Omental fat pad (tissue), 4 donors: Measurements from ENCODE around the gene SEMA3A. TPM values are rescaled to one million over a fixed set of nuclear protein-coding genes. Genes with fewer than 3 reads are reported as not detected.
A peak's percentile ranks its signal among the peaks of the same experiment; 100 is the strongest.
"Not testable (repeated sequence)": the region's sequence is repeated elsewhere in the genome, so short reads cannot be mapped to it uniquely, and the experiment has no call there.

Experiments used
- ATAC-seq: fragments of 150-250 bp; one replicate; pipeline ENCODE4 v1.9.1; 2016; ENCODE audit warnings: mild to moderate bottlenecking, moderate library complexity; ENCODE audit not compliant: low FRiP score
- DNase-seq: peaks from one replicate; pipeline ENCODE4 v3.0.0-alpha.2; 2019; ENCODE audit warnings: low spot score
- CTCF ChIP-seq, 3 donors: fragments of 450-650 bp; IDR thresholded peaks; one replicate each; pipeline ENCODE4 v1.5.1; 2016 to 2017; ENCODE audit warnings: antibody characterized with exemption in 3 of 3, mild to moderate bottlenecking in 3 of 3, moderate library complexity in 2 of 3
- total RNA-seq, 4 donors: library from RNA; depleted of rRNA; stranded (reverse); fragments of >200 nt; gene quantifications; one replicate each; pipeline ENCODE4 v1.1.0, GENCODE V29; 2016

Gene SEMA3A
- 10 to 100 TPM in 1 of 4 donors, 1 to 10 TPM in 3; 4.3 to 11.4 (median 7.4) TPM for total RNA-seq

GRCh38 chr7:84194484-84195271, at the start of gene SEMA3A:
SEMA3A (minus strand) TSS chr7:84194789; CDS start chr7:84194586, 203 bp downstream.
- DNase-seq (peak; percentile 22), ATAC-seq (peak; percentile 79)
- TF ChIP-seq CTCF (IDR thresholded peaks at IDR 0.05) = no peak

GRCh38 chr7:84243037-84243436, 48.4 kb upstream of the SEMA3A start:
- not testable (repeated sequence) for DNase-seq, ATAC-seq

- DNase-seq (no peak), ATAC-seq (no peak)
- TF ChIP-seq CTCF (IDR thresholded peaks at IDR 0.05) = no peak
Observed at GRCh38 chr7:84238596-84238995, 44.0 kb upstream of the SEMA3A start.

GRCh38 chr7:84237533-84238173, 43.1 kb upstream of the SEMA3A start:
- no peak for ATAC-seq
- DNase-seq = no peak
- no peak for TF ChIP-seq CTCF (IDR thresholded peaks at IDR 0.05)

- no peak for ATAC-seq
- TF ChIP-seq CTCF (IDR thresholded peaks at IDR 0.05) = no peak
- DNase-seq = no peak
Observed at GRCh38 chr7:84236398-84236797, 41.8 kb upstream of the SEMA3A start.

GRCh38 chr7:84232646-84233045, 38.1 kb upstream of the SEMA3A start:
- no peak for TF ChIP-seq CTCF (IDR thresholded peaks at IDR 0.05)
- ATAC-seq = no peak
- no peak for DNase-seq

- TF ChIP-seq CTCF (IDR thresholded peaks at IDR 0.05) = no peak
- DNase-seq = no peak
- ATAC-seq = peak; percentile 37
Observed at GRCh38 chr7:84231157-84231556, 36.6 kb upstream of the SEMA3A start.
